CD4-positive, alpha-beta T cell treated with Interferon gamma for 1 hour (primary cell): ENCODE measurements around the gene ITPR1.

Source experiments
- DNase-seq: peaks from one replicate; pipeline ENCODE4 v3.0.0-alpha.2; 2020

The ITPR1 gene

GRCh38 chr3:4819746-4820145, 326.6 kb downstream of the ITPR1 start:
- DNase-seq = no peak

GRCh38 chr3:4820296-4821121, 327.4 kb downstream of the ITPR1 start:
- DNase-seq = no peak

GRCh38 chr3:4821338-4821737, 328.2 kb downstream of the ITPR1 start:
- no peak for DNase-seq

GRCh38 chr3:4821975-4822374, 328.8 kb downstream of the ITPR1 start:
- peak; percentile 84 for DNase-seq

- DNase-seq = no peak
Measured at GRCh38 chr3:4822568-4822967, 329.4 kb downstream of the ITPR1 start.

GRCh38 chr3:4823385-4823784, 330.2 kb downstream of the ITPR1 start:
- DNase-seq = no peak

GRCh38 chr3:4823986-4824925, 331.1 kb downstream of the ITPR1 start:
- no peak for DNase-seq

GRCh38 chr3:4824926-4825325, 331.8 kb downstream of the ITPR1 start:
- DNase-seq = no peak

- peak; percentile 39 for DNase-seq
Measured at GRCh38 chr3:4825436-4826236, 332.5 kb downstream of the ITPR1 start.

GRCh38 chr3:4826237-4827100, 333.3 kb downstream of the ITPR1 start:
- DNase-seq = no peak

GRCh38 chr3:4827767-4828166, 334.6 kb downstream of the ITPR1 start:
- no peak for DNase-seq

- no peak for DNase-seq
Measured at GRCh38 chr3:4828279-4829030, 335.3 kb downstream of the ITPR1 start.

- no peak for DNase-seq
Measured at GRCh38 chr3:4829031-4829394, 335.9 kb downstream of the ITPR1 start.

- no peak for DNase-seq
Measured at GRCh38 chr3:4830586-4830914, 337.4 kb downstream of the ITPR1 start.

- DNase-seq = no peak
Measured at GRCh38 chr3:4831580-4831950, 338.4 kb downstream of the ITPR1 start.

- no peak for DNase-seq
Measured at GRCh38 chr3:4833471-4833870, 340.3 kb downstream of the ITPR1 start.

- peak; percentile 68 for DNase-seq
Measured at GRCh38 chr3:4834403-4834866, 341.3 kb downstream of the ITPR1 start.

- no peak for DNase-seq
Measured at GRCh38 chr3:4835616-4836043, 342.5 kb downstream of the ITPR1 start.

- DNase-seq = no peak
Measured at GRCh38 chr3:4836516-4836915, 343.4 kb downstream of the ITPR1 start.

- DNase-seq = no peak
Measured at GRCh38 chr3:4837374-4837930, 344.3 kb downstream of the ITPR1 start.

- no peak for DNase-seq
Measured at GRCh38 chr3:4838621-4839022, 345.5 kb downstream of the ITPR1 start.
